Prostate gland (tissue), 2 donors: ENCODE measurements around the gene MON1B.

ENCODE experiments used
- CTCF ChIP-seq, 4 experiments: fragments of 200-600 bp in 2 of 4; fragments of 450-650 bp in 2 of 4; sonication (generic) in 2 of 4; IDR thresholded peaks; 1 replicate in 3 of 4; 2 replicates in 1 of 4; pipeline ENCODE4 v1.5.1; 2016 to 2019; ENCODE audit warnings: antibody characterized with exemption in 4 of 4, mild to moderate bottlenecking in 2 of 4, moderate library complexity in 2 of 4
- POLR2A ChIP-seq: fragments of 450-650 bp; IDR thresholded peaks from one replicate; pipeline ENCODE4 v1.6.1; 2016; ENCODE audit warnings: antibody characterized with exemption, mild to moderate bottlenecking

GRCh38 chr16:77211880-77212740, 21.1 kb downstream of the MON1B start:
- TF ChIP-seq CTCF (IDR thresholded peaks at IDR 0.05) = peak in 2 of 4 experiments; percentile 24 to 35
- peak; percentile 65 for TF ChIP-seq POLR2A
